Hepatocyte (in vitro differentiated cells): ENCODE data around the gene SLC44A1. TPM values are rescaled to one million over a fixed set of nuclear protein-coding genes. Genes with fewer than 3 reads are reported as not detected.

ENCODE experiments used
- DNase-seq: peaks from one replicate; pipeline ENCODE4 v3.0.0-alpha.2; 2016; ENCODE audit warnings: low spot score
- H2AFZ ChIP-seq: fragments of 200-600 bp; sonication (generic); 2 replicates; pipeline ENCODE4 v1.6.0; 2016; ENCODE audit warnings: antibody characterized with exemption, mild to moderate bottlenecking
- H3K27ac ChIP-seq: fragments of 200-600 bp; sonication (generic); 2 replicates; pipeline ENCODE4 v1.5.1; 2016; ENCODE audit warnings: mild to moderate bottlenecking
- H3K27me3 ChIP-seq: fragments of 200-600 bp; sonication (generic); 2 replicates; pipeline ENCODE4 v1.6.1; 2016
- H3K36me3 ChIP-seq: fragments of 200-600 bp; sonication (generic); replicated peaks from 2 replicates; pipeline ENCODE4 v1.5.1; 2016; ENCODE audit warnings: low read depth; ENCODE audit not compliant: insufficient read depth
- H3K4me1 ChIP-seq: fragments of 200-600 bp; sonication (generic); 2 replicates; pipeline ENCODE4 v1.5.1; 2016; ENCODE audit warnings: mild to moderate bottlenecking, moderate library complexity; ENCODE audit not compliant: insufficient read depth
- H3K4me2 ChIP-seq: fragments of 200-600 bp; sonication (generic); 2 replicates; pipeline ENCODE4 v1.6.0; 2016
- H3K4me3 ChIP-seq: fragments of 200-600 bp; sonication (generic); 2 replicates; pipeline ENCODE4 v1.5.1; 2016; ENCODE audit warnings: mild to moderate bottlenecking
- H3K79me2 ChIP-seq: fragments of 200-600 bp; sonication (generic); 2 replicates; pipeline ENCODE4 v1.6.0; 2017; ENCODE audit warnings: mild to moderate bottlenecking
- H3K9me2 ChIP-seq: fragments of 200-600 bp; sonication (generic); replicated peaks from 2 replicates; pipeline ENCODE4 v1.6.0; 2017; ENCODE audit warnings: mild to moderate bottlenecking; ENCODE audit not compliant: insufficient read depth
- H3K9me3 ChIP-seq: fragments of 200-600 bp; sonication (generic); 2 replicates; pipeline ENCODE4 v1.5.1; 2016; ENCODE audit warnings: low read depth, mild to moderate bottlenecking
- H4K20me1 ChIP-seq: fragments of 200-600 bp; sonication (generic); 2 replicates; pipeline ENCODE4 v1.6.0; 2016; ENCODE audit warnings: mild to moderate bottlenecking; ENCODE audit not compliant: insufficient read depth, poor library complexity, severe bottlenecking
- CTCF ChIP-seq: fragments of 200-600 bp; sonication (generic); IDR thresholded peaks from 2 replicates; pipeline ENCODE4 v1.5.1; 2016; ENCODE audit warnings: antibody characterized with exemption, mild to moderate bottlenecking; ENCODE audit not compliant: poor library complexity
- EZH2 ChIP-seq: fragments of 200-600 bp; sonication (generic); IDR thresholded peaks from 2 replicates; pipeline ENCODE4 v1.6.1; 2016; ENCODE audit warnings: antibody characterized with exemption, mild to moderate bottlenecking, borderline replicate concordance
- EZH2phosphoT487 ChIP-seq: fragments of 200-600 bp; sonication (generic); IDR thresholded peaks from one replicate; pipeline ENCODE4 v1.6.1; 2018; ENCODE audit warnings: antibody characterized with exemption, mild to moderate bottlenecking, low read depth, moderate library complexity; ENCODE audit not compliant: unreplicated experiment, severe bottlenecking
- WGBS: methylation state at CpG from one replicate; pipeline ENCODE4 v1.1.6; 2016; ENCODE audit warnings: low lambda C conversion rate; ENCODE audit errors: missing lambda C conversion rate; 5-methylcytosine and 5-hydroxymethylcytosine counted together
- polyA plus RNA-seq: library from polyadenylated mRNA; unstranded; fragments of >200 nt; fragmentation: Nextera tagmentation; extraction: Ambion mirVana; gene quantifications from 2 replicates; pipeline ENCODE4 v1.2.1, GENCODE V29; 2016
- total RNA-seq: library from RNA; depleted of rRNA; stranded (reverse); fragments of >200 nt; gene quantifications from 2 replicates; pipeline ENCODE4 v1.2.3, GENCODE V29; 2014

The SLC44A1 gene
- total and polyA plus RNA-seq, 2 experiments from 2014 or later: 31.3 to 64.9 TPM

- WGBS: 98% methylated on average over 2 of the region's 2 CpGs
- no peaks in the 10 kb centered on the region for H3K27me3 ChIP-seq
- no peaks in the 10 kb centered on the region for H3K9me2 ChIP-seq
- no peak overlapping the region for H2AFZ ChIP-seq
- no peak overlapping the region for H3K27ac ChIP-seq
- no peak overlapping the region for H3K4me3 ChIP-seq
- H4K20me1 ChIP-seq: no peaks in the 10 kb centered on the region
- H3K79me2 ChIP-seq: no peaks in the 10 kb centered on the region
- DNase-seq: no peak
- H3K4me2 ChIP-seq: no peak overlapping the region
- H3K36me3 ChIP-seq: no peaks in the 10 kb centered on the region
- TF ChIP-seq CTCF: no peak
- no peak for TF ChIP-seq EZH2
- no peak for TF ChIP-seq EZH2phosphoT487
- H3K4me1 ChIP-seq: no peaks in the 10 kb centered on the region
- no peaks in the 10 kb centered on the region for H3K9me3 ChIP-seq
Observed at GRCh38 chr9:105344283-105344682, 99.8 kb downstream of the SLC44A1 start.

GRCh38 chr9:105345626-105346025 lies 101.2 kb downstream of the SLC44A1 start:
- H3K9me3 ChIP-seq: no peaks in the 10 kb centered on the region
- H3K4me3 ChIP-seq: no peak overlapping the region
- WGBS: 80% methylated on average over 1 of the region's 1 CpG
- H4K20me1 ChIP-seq: no peaks in the 10 kb centered on the region
- no peaks in the 10 kb centered on the region for H3K9me2 ChIP-seq
- no peak overlapping the region for H3K27ac ChIP-seq
- no peak for TF ChIP-seq EZH2
- TF ChIP-seq EZH2phosphoT487: no peak
- no peak for TF ChIP-seq CTCF
- no peak for DNase-seq
- no peaks in the 10 kb centered on the region for H3K79me2 ChIP-seq
- no peak overlapping the region for H2AFZ ChIP-seq
- H3K36me3 ChIP-seq: no peaks in the 10 kb centered on the region
- H3K27me3 ChIP-seq: no peaks in the 10 kb centered on the region
- H3K4me1 ChIP-seq: no peaks in the 10 kb centered on the region
- H3K4me2 ChIP-seq: no peak overlapping the region

- H2AFZ ChIP-seq: no peak overlapping the region
- H3K9me3 ChIP-seq: no peaks in the 10 kb centered on the region
- H3K4me3 ChIP-seq: no peak overlapping the region
- no peaks in the 10 kb centered on the region for H3K9me2 ChIP-seq
- H3K79me2 ChIP-seq: no peaks in the 10 kb centered on the region
- H3K36me3 ChIP-seq: no peaks in the 10 kb centered on the region
- H3K27ac ChIP-seq: no peak overlapping the region
- no peaks in the 10 kb centered on the region for H4K20me1 ChIP-seq
- TF ChIP-seq CTCF: no peak
- TF ChIP-seq EZH2phosphoT487: no peak
- TF ChIP-seq EZH2: no peak
- H3K4me1 ChIP-seq: no peaks in the 10 kb centered on the region
- no peak overlapping the region for H3K4me2 ChIP-seq
- WGBS: 75% methylated on average over 2 of the region's 2 CpGs
- no peaks in the 10 kb centered on the region for H3K27me3 ChIP-seq
- no peak for DNase-seq
Observed at GRCh38 chr9:105346273-105346672, 101.8 kb downstream of the SLC44A1 start.

- H3K79me2 ChIP-seq: no peaks in the 10 kb centered on the region
- no peaks in the 10 kb centered on the region for H4K20me1 ChIP-seq
- no peak overlapping the region for H3K27ac ChIP-seq
- WGBS: 97% methylated on average over 3 of the region's 3 CpGs
- no peak overlapping the region for H3K4me2 ChIP-seq
- no peak overlapping the region for H2AFZ ChIP-seq
- no peaks in the 10 kb centered on the region for H3K9me2 ChIP-seq
- no peaks in the 10 kb centered on the region for H3K27me3 ChIP-seq
- no peak for TF ChIP-seq CTCF
- TF ChIP-seq EZH2phosphoT487: no peak
- no peaks in the 10 kb centered on the region for H3K9me3 ChIP-seq
- H3K4me1 ChIP-seq: no peaks in the 10 kb centered on the region
- H3K4me3 ChIP-seq: no peak overlapping the region
- DNase-seq: no peak
- H3K36me3 ChIP-seq: no peaks in the 10 kb centered on the region
Observed at GRCh38 chr9:105354448-105354847, 110.0 kb downstream of the SLC44A1 start.
